ENCODE data around the gene RBM6. TPM values are rescaled to one million over a fixed set of nuclear protein-coding genes. Genes with fewer than 3 reads are reported as not detected.

Gene RBM6
- total RNA-seq, 1 donor from 2014 or later = 130 TPM

Other genes starting within 250 kb of the RBM6 start
- gene AMIGO3, start 220.5 kb upstream of the RBM6 start, total RNA-seq = not detected
- 47.2 TPM for gene GMPPB, start 216.2 kb upstream of the RBM6 start, total RNA-seq
- 32.0 TPM for gene IP6K1, start 153.6 kb upstream of the RBM6 start, total RNA-seq
- 0.62 TPM for gene CDHR4, start 140.3 kb upstream of the RBM6 start, total RNA-seq
- gene INKA1, start 136.9 kb upstream of the RBM6 start, total RNA-seq = 13.8 TPM
- 162 TPM for gene UBA7, start 126.2 kb upstream of the RBM6 start, total RNA-seq
- 2.0 TPM for gene TRAIP, start 83.6 kb upstream of the RBM6 start, total RNA-seq
- not detected for gene CAMKV, start 70.2 kb upstream of the RBM6 start, total RNA-seq
- 39.2 TPM for gene MST1R, start 36.3 kb upstream of the RBM6 start, total RNA-seq
- gene MON1A, start 10.3 kb upstream of the RBM6 start, total RNA-seq = 11.8 TPM
- gene RBM5, start 148.8 kb downstream of the RBM6 start, total RNA-seq = 220 TPM
- 132 TPM for gene SEMA3F, start 215.2 kb downstream of the RBM6 start, total RNA-seq

Data from ureter (tissue), 1 donor.